Subcutaneous abdominal adipose tissue (tissue), 5 donors: ENCODE data around the gene SNED1.

Source experiments
- H3K27ac ChIP-seq: one replicate; pipeline ENCODE4 v1.7.0; 2013; ENCODE audit warnings: low read depth, mild to moderate bottlenecking, inconsistent platforms, low read length, moderate library complexity
- H3K27me3 ChIP-seq, 5 donors: one replicate each; pipeline ENCODE4 v1.7.0; 2013; ENCODE audit warnings: low read length in 5 of 5, inconsistent platforms in 1 of 5; ENCODE audit not compliant: control insufficient read depth in 5 of 5, insufficient read depth in 4 of 5
- H3K36me3 ChIP-seq, 5 donors: one replicate each; pipeline ENCODE4 v1.7.0; 2013; ENCODE audit warnings: low read length in 5 of 5; ENCODE audit not compliant: control insufficient read depth in 5 of 5, insufficient read depth in 5 of 5
- H3K4me1 ChIP-seq, 5 donors: one replicate each; pipeline ENCODE4 v1.7.0; 2013; ENCODE audit warnings: low read length in 5 of 5, mild to moderate bottlenecking in 3 of 5, moderate library complexity in 1 of 5; ENCODE audit not compliant: control insufficient read depth in 5 of 5, insufficient read depth in 5 of 5
- H3K4me3 ChIP-seq, 5 donors: one replicate each; pipeline ENCODE4 v1.7.0; 2013; ENCODE audit warnings: low read length in 5 of 5, low read depth in 1 of 5
- H3K9ac ChIP-seq, 5 donors: one replicate each; pipeline ENCODE4 v1.7.0; 2013; ENCODE audit warnings: low read length in 5 of 5, mild to moderate bottlenecking in 4 of 5, moderate library complexity in 3 of 5
- H3K9me3 ChIP-seq, 5 donors: one replicate each; pipeline ENCODE4 v1.7.0; 2013; ENCODE audit warnings: low read length in 5 of 5; ENCODE audit not compliant: control insufficient read depth in 5 of 5
- donor health status: healthy.
- donor health status: healthy.
- donor health status: healthy.
- donor health status: healthy.
- donor health status: healthy.

The SNED1 gene

GRCh38 chr2:241136661-241137260 is 138.3 kb downstream of the SNED1 start:
- peaks cover 0 to 18% (median 10%) of the 10 kb centered on the region in 5 donors for H3K36me3 ChIP-seq
- no peak overlapping the region for H3K27ac ChIP-seq
- no peak overlapping the region for H3K9ac ChIP-seq
- no peaks in the 10 kb centered on the region for H3K4me1 ChIP-seq
- H3K27me3 ChIP-seq, result no peaks in the 10 kb centered on the region
- no peaks in the 10 kb centered on the region for H3K9me3 ChIP-seq
- H3K4me3 ChIP-seq, result no peak overlapping the region

DNA sequence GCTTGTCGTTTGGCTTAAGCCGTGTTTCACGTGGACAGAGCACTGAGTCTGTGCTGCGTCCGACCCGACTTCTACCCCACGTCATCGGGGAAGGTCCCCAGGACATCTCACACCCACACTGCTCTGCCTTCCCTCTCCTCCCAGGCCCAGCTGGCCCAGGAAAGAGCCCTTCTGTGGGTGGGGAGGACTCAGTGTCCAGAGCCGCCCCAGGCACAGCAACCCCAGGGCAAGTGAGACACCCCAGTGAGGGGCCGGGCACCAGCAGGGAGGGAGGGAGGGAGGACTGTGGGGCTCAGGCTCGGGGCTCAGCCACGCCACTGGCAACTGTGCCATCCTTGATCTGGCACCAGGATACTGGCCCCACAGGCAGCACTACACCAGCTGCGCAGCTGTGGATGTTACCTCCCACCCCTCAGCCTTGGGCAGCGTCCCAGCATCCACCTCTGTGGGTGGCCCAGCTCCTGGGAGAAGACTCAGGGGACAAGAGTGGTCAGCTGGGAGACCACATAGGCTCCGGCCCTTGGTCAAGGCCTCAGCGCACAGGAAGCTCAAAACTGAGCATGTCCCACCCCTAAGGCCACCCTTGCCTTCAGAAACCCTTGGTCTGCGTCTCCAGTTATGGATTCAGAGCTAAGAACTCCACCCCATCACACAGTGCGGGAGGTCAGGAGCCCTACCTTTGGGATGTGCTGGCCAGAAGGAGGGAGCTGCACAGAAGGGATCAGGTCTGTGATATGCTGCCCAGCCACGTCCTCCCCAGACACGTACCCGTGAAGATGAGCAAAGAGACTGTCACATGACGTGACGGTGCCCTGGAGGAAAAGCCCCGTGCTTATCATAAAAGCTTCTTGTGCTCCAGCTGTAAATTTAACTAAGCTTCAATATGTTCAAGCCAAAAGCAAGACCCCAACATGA is 139.1 kb downstream of the SNED1 start:
- Histone ChIP-seq H3K27me3 (no peaks in the 10 kb centered on the region), H3K9ac (no peak overlapping the region), H3K27ac (no peak overlapping the region), H3K9me3 (no peaks in the 10 kb centered on the region), H3K4me1 (no peaks in the 10 kb centered on the region), H3K4me3 (no peak overlapping the region), H3K36me3 (peaks cover 0 to 18% (median 12%) of the 10 kb centered on the region in 5 donors)

DNA sequence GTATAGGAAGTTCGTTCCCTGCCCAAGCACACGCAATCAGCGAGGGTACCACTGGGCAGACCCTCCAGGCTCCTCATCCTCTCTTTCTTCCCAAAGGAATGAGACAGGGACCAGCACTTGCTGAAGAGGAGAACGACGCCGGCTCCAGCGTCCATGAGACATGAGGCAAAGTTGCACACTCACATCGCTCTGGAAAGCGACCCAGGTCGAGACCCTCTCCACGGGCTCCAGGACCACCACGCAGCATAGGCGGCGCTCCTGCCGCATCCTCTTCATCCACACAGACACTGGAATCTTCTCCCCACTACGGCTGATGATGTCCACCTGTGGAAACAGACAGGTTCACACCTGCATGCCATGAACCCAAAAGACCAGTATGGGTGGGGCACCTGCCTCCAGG is 140.1 kb downstream of the SNED1 start:
- peaks cover 0 to 18% (median 12%) of the 10 kb centered on the region in 5 donors for H3K36me3 ChIP-seq
- H3K9ac ChIP-seq, result no peak overlapping the region
- no peaks in the 10 kb centered on the region for H3K9me3 ChIP-seq
- H3K27ac ChIP-seq, result no peak overlapping the region
- no peaks in the 10 kb centered on the region for H3K27me3 ChIP-seq
- no peaks in the 10 kb centered on the region for H3K4me1 ChIP-seq
- H3K4me3 ChIP-seq, result no peak overlapping the region

GRCh38 chr2:241139531-241140444 is 141.4 kb downstream of the SNED1 start:
- Histone ChIP-seq H3K4me3 (no peak overlapping the region), H3K9ac (no peak overlapping the region), H3K9me3 (no peaks in the 10 kb centered on the region), H3K27ac (no peak overlapping the region), H3K36me3 (peaks cover 0 to 18% (median 12%) of the 10 kb centered on the region in 5 donors), H3K27me3 (no peaks in the 10 kb centered on the region), H3K4me1 (no peaks in the 10 kb centered on the region)

- peaks cover 0 to 18% (median 12%) of the 10 kb centered on the region in 5 donors for H3K36me3 ChIP-seq
- H3K9me3 ChIP-seq, result no peaks in the 10 kb centered on the region
- no peaks in the 10 kb centered on the region for H3K4me1 ChIP-seq
- no peaks in the 10 kb centered on the region for H3K27me3 ChIP-seq
- H3K9ac ChIP-seq, result no peak overlapping the region
- no peak overlapping the region for H3K27ac ChIP-seq
- H3K4me3 ChIP-seq, result no peak overlapping the region
These were observed 142.0 kb downstream of the SNED1 start for GRCh38 chr2:241140445-241140840.

- peaks cover 0 to 18% (median 12%) of the 10 kb centered on the region in 5 donors for H3K36me3 ChIP-seq
- H3K9ac ChIP-seq, result no peak overlapping the region
- H3K4me3 ChIP-seq, result no peak overlapping the region
- no peaks in the 10 kb centered on the region for H3K27me3 ChIP-seq
- H3K27ac ChIP-seq, result no peak overlapping the region
- no peaks in the 10 kb centered on the region for H3K9me3 ChIP-seq
- no peaks in the 10 kb centered on the region for H3K4me1 ChIP-seq
These were observed 142.9 kb downstream of the SNED1 start for GRCh38 chr2:241141214-241141770.

DNA sequence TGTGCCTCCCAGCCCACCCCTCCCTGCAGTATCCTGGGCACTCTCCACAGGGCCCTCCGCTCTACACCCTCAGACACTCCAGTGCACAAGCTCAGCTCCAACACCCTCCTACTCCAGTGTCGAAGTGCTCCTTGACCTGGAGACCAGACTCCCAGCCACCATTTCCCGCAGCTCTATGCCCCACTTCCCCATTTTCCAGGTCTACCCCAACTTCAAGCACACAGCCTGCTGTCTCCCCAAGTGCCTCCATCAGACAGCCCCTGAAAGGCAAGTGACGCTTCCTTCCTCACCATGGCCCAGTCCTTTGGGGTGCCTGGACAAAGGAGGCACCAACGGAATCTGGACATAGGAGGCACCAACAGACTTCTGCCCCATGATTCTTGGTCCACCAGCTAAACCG is 143.6 kb downstream of the SNED1 start:
- H3K27me3 ChIP-seq, result no peaks in the 10 kb centered on the region
- H3K27ac ChIP-seq, result no peak overlapping the region
- H3K4me1 ChIP-seq, result no peaks in the 10 kb centered on the region
- peaks cover 0 to 12% (median 6%) of the 10 kb centered on the region in 5 donors for H3K36me3 ChIP-seq
- H3K4me3 ChIP-seq, result no peak overlapping the region
- no peak overlapping the region for H3K9ac ChIP-seq
- H3K9me3 ChIP-seq, result no peaks in the 10 kb centered on the region

DNA sequence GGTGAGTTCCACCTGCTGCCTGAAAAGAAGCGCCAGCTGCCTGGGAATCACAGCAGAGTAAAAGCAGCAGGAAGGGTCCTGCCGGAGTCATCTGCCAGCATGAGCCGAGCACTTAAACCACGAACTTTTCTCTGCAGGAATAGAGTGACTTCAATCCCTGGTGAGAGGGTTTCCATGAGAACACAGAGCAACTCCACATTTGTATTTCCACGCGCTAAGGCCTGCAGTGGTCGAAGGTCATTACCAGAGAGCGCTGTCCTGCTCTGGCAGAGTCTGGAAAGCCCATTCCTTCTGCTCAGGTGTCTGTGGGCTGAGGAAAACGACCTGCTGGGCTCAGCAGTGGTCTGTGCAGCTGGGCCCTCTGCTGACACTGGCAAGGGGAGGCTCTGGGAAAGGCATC is 144.2 kb downstream of the SNED1 start:
- Histone ChIP-seq H3K27ac (no peak overlapping the region), H3K9me3 (no peaks in the 10 kb centered on the region), H3K4me3 (no peak overlapping the region), H3K36me3 (peaks cover 0 to 12% (median 6%) of the 10 kb centered on the region in 5 donors), H3K4me1 (peaks cover 0 to under 1% (median 0%) of the 10 kb centered on the region in 5 donors), H3K9ac (no peak overlapping the region), H3K27me3 (peaks cover 0 to under 1% (median 0%) of the 10 kb centered on the region in 5 donors)
